ENCODE data around the gene ZNHIT1.

The ZNHIT1 gene

DNA sequence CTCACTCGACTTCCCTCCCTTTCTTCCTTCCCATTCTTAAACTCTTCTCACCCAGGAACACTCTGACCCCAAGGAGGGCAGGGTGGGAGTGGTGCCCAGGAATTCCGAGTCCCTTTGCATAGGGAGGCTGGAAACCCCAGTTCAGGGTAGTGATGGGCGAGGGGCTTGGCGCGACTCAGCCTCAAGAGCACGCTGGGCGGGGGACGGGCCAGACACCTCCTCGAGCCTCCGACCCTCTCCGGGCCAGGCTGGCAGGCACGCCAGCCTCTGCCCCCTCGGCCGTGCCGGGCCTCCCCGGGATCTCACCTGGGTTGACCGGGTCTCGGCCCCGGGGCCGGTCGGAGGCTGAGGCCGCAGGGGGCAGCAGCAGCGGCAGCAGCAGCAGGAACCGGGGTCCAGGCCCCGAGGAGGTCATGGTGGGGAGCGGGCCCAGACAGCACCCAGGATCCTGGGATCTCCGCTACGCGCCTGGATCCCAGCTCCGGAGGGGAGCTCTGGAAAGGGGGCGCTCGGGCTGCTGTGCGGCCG, 1.0 kb upstream of the ZNHIT1 start:
- DNase-seq (ENCODE audit: low read depth in 2 of 3, low spot score in 1 of 3): no peak

DNA sequence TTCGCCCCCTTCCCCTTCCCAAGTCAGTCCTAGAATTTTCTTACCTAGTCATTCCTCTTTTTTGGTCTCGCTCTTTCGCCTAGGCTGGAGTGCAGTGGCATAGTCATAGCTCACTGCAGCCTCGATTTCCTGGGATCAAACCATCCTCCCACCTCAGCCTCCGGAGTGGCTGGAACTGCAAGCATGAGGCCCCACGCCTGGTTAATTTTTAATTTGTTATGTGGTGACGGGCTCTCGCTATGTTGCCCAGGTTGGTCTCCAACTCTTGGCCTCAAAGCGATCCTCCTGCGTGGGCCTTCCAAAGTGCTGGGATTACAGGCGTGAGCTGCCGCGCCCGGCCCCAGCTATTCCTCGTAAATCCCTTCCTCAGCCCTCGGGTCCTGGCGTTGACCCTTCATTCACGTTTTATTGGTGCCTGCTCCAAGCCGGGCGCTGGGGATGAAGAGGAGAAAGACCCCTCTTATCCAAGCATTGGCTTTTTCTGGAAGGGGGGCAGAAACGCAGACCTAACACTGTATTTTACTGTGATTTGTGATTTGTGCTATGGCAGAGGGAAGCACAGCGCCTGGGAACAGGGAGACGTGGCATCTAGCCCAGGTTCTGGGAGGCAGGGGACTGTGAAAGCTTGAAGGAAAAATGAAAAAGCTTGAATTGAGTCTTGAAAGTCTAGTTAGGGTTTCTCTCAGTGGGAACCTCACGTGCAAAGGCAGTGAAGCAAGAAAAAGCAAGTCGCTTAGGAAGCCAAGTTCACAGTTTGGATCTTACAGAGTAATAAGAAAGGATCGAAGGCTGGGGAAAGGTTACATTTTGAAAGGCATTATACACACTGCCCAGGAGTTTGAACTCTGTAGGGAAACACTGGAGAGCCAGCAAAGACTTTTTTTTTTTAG, 516 bp downstream of the ZNHIT1 start:
- DNase-seq (ENCODE audit: low read depth in 2 of 3, low spot score in 1 of 3): no peak

DNA sequence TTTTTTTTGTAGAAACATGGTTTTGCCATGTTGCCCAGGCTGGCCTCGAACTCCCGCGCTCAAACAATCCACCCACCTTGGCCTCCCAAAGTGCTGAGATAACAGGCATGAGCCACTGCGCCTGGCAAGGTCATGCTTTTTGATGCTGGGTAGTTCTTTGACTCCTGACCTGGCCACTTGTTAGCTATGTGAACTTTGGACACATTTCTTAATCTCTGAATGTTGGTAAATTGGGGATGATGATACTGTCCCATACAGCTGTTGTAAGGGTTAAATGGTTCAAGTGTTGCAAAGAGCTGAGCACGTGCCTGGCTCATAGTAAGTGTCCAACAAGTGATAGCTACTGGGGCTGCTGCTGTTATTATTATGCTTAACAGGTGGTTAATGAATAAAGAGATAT, 2.3 kb downstream of the ZNHIT1 start:
- DNase-seq (ENCODE audit: low read depth in 2 of 3, low spot score in 1 of 3): no peak

GRCh38 chr7:101222275-101222830, 4.4 kb downstream of the ZNHIT1 start:
- no peak for DNase-seq (ENCODE audit: low read depth in 2 of 3, low spot score in 1 of 3)

DNA sequence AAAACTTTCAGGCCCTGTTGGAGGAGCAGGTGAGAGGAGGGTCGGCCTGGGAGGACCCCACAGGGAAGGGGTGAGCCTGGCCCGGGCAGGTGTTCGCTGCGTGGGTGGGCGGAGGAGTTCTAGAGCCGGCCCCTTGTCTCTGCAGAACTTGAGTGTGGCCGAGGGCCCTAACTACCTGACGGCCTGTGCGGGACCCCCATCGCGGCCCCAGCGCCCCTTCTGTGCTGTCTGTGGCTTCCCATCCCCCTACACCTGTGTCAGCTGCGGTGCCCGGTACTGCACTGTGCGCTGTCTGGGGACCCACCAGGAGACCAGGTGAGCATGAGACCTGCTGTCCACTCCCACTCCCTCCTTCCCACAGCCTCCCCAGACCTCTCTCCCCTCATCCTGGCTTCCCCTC, 5.6 kb downstream of the ZNHIT1 start:
- DNase-seq (ENCODE audit: low read depth in 2 of 3, low spot score in 1 of 3): no peak

DNA sequence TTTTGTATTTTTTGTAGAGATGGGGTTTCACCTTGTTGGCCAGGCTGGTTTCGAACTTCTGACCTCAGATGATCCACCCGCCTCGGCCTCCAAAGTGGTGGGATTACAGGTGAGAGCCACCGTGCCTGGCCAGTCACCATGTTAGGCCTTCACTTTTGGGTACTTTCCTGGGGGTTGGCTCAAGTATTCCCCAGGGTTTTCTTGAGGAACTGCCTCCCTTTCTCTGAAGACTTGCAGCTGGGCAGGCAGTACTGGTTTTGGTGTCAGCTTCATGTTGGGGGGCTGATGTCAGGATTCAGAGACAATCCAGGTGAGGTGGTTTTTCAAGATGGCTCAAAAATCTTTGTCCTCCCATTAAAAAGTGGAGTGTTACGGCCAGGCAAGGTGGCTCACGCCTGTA, 7.7 kb downstream of the ZNHIT1 start:
- DNase-seq (ENCODE audit: low read depth in 2 of 3, low spot score in 1 of 3): no peak

DNA sequence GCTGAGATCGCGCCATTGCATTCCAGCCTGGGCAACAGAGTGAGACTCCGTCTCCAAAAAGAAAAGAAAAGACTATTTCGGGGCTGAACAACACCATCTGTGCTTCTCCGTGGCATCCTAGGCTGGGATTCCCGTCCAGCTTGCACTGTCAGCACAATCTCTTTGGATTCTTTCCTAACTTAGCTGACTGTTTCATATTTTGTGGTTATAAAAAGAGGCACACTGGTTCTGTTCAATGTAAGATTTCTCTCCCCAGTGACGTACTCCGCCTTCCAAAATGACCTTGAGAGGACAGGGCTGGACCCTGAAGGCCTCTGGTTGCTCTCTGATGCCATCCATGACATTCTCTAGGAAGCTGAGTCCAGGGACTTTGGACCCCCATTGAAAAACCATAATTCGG, 8.8 kb downstream of the ZNHIT1 start:
- no peak for DNase-seq (ENCODE audit: low read depth in 2 of 3, low spot score in 1 of 3)

DNA sequence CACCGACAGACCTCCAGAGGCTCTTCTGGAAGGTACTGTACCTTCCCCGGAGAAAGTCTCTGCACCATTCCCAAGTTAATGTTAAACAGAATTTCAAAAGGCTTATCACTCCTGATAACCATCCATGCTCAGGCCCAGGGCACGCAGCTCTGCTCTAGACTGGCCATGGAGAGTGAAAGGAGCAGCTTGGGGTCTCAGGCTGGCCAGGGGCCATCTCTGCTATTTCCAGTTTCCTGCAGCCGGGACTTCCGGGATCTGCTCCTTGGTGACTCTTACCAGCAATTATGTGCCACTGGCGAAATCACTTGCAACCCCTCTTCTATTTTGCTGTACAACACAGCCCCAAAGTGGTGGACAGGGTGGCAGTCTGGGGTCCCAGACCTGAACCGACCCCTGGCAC, 13.7 kb downstream of the ZNHIT1 start:
- DNase-seq (ENCODE audit: low read depth in 2 of 3, low spot score in 1 of 3): no peak

GRCh38 chr7:101232141-101232850, 14.3 kb downstream of the ZNHIT1 start:
- no peak for DNase-seq (ENCODE audit: low read depth in 2 of 3, low spot score in 1 of 3)

GRCh38 chr7:101233907-101234547, 16.1 kb downstream of the ZNHIT1 start:
- no peak for DNase-seq (ENCODE audit: low read depth in 2 of 3, low spot score in 1 of 3)

DNA sequence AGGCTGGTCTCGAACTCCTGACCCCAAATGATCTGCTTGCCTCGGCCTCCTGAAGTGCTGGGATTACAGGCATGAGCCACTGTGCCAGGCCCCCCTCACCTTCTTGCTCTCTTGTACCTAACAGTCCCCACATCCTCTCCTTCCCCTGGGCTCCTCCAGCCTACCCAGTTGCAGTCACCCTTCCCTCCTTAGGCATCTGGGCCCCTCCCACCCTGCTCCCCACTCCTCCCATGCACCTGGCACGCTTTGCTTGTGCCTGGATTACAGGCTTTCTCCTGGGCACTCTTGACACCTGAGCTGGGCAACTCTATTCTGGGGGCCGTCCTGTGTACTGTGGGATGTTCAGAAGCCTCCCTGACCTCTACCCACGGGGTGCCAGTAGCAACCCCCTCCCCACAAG, 16.7 kb downstream of the ZNHIT1 start:
- DNase-seq (ENCODE audit: low read depth in 2 of 3, low spot score in 1 of 3): no peak

DNA sequence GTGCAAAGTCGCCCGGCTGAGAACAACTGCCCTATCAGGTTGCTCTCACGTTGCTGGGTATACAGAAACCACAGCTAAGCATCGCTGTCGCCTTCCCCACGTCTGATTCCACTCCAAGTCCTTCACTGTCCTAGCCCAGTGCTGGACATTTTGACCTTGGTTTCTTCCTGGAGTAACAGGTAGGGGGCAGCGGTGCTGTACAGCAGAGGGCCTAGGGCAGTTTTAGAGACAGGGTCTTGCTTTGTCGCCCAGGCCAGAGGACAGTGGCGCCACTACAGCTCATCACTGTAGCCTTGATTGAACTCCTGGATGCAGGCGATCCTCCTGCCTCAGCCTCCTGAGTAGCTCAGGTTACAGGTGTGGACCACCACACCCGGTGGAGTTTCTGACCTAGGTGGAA, 17.1 kb downstream of the ZNHIT1 start:
- no peak for DNase-seq (ENCODE audit: low read depth in 2 of 3, low spot score in 1 of 3)

DNA sequence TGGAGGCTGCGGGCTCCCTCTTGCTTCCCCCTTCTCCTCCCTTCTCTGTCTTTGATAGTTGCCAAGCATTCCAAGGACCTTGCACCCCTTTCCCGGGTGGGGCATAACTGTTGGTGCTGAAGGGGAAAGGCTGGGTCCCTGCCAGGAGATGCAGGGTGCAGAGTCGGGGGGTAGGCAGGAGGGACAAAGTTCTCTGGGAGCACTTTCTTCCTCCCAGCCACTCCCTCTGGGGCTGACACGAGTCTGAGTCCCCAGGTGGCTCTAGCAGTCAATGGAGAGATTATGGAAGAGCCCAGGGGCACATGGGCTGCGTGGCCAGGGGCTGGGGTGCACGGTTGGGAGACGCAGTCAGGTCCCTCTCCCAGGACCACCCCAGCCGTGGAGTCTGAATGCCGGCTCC, 17.6 kb downstream of the ZNHIT1 start:
- DNase-seq (ENCODE audit: low read depth in 2 of 3, low spot score in 1 of 3): no peak

DNA sequence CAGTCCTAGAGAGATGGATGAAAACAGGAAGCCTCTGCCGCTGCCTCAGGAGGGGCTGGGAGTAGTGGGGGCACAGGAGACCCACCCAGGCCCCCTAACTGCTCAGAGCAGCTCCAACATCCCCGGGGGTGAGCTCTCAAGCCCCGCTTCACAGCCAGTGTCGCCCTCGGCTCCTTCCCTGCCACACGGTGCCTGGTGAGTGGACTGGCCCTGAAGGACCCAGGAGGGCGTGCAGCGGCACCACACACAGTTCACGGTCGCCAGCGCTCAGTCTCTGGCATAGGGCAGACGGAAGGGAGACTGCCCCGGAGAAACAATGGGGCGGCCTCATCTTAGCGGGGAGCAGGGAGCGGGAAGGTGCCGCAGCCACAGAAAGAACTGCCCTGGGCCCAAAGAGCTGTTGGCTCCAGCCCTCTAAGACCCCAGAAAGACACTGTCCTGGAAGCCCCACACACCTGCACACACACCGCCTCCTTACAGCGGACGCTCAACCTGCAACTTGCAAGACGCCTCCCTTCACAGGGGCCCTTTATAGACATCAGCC, 18.4 kb downstream of the ZNHIT1 start:
- no peak for DNase-seq (ENCODE audit: low read depth in 2 of 3, low spot score in 1 of 3)

DNA sequence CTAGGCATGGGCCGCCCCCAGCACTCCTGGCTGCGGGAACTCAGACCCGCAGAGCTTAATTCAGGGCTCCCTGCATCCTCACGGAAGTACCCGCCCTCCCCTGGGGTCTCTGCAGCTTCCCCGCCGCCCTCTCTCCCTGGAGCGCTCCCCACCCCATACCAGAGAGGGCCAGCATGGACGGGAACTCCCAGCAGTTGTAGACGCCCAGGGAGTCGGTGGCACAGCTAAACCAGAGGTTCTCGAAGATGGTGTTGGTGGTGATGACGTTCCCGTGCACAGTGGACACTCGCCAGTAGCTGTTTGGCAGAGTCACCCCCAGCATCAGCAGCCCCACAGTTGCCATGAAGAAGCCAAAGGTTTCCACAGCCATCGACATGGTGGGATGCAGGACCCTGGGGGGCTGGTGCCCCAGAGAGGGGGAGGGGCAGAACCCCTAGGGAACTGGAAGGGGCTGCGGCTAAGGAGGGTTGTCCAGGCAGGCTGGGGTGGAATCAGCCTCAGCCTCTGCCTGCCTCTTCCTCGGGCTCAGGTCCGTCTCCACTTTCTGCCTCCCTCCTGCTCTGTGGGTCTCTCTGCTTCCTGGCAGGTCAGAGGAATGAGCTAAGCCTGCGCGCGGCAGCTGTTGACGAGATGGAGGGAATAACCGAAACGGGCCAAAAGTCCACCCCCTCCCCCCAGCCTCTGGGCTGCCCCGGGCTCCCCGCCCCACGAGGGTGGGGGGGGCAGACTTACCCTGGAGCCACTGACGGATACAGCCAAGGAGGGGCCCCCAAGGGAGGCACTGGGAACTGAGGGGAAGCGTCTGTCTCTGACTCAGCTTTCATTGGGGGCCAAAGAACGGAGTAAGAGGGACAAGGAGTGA, 19.5 kb downstream of the ZNHIT1 start, which contains the start of gene CLDN15:
CLDN15 (minus strand) TSS at position 597 of the 862 bp plus-strand sequence; CDS start at position 376, 221 bp downstream.
- no peak for DNase-seq (ENCODE audit: low read depth in 2 of 3, low spot score in 1 of 3)

GRCh38 chr7:101238226-101239182, 20.5 kb downstream of the ZNHIT1 start:
- DNase-seq (ENCODE audit: low read depth in 2 of 3, low spot score in 1 of 3): no peak

DNA sequence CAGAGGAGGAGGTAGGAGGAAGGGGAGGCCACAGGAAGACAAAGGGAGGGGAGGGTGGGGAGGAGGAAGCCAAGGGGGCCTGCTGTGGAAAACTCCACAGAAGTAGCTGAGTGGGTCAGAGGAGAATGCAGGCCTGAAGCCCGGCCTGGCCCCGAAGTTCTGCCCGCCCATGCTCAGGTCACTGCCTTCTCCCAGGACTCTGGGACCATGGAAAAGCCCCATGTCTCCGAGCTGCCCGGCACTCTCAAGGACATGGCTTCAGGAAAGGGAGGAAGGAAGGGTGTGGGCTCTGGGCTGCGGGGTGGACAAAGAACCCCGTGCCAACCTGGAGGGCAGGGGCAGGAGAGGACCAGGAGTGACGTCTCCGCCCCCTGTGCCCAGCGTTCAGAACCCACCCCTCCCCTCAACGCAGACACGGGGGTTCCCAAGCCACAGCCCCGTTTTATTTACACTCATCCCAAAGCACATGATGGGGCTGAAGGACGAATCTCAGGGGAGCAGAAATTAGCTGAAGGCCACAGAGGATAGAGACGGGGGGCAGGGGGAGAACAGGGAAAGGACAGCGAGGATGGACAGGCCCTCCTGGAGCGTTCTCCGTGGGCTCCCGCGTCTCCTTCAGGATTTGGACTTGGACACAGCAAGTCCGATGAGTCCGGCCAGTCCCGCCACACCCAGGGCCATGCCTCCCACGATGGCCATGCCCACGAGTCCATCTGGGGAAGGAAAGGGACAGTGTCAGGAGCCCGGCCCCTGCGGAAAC, 21.4 kb downstream of the ZNHIT1 start:
- DNase-seq (ENCODE audit: low read depth in 2 of 3, low spot score in 1 of 3): no peak

GRCh38 chr7:101239951-101240220, 21.9 kb downstream of the ZNHIT1 start:
- no peak for DNase-seq (ENCODE audit: low read depth in 2 of 3, low spot score in 1 of 3)
